CD4-positive, alpha-beta T cell treated with Interleukin-4 for 1 hour (primary cell): ENCODE measurements around the gene MRFAP1L1.

ENCODE experiments used
- DNase-seq, 2 donors: peaks; one replicate each; pipeline ENCODE4 v3.0.0-alpha.2; 2020 to 2022

MRFAP1L1 gene

GRCh38 chr4:6715704-6716017 is 6.0 kb upstream of the MRFAP1L1 start:
- no peak for DNase-seq

DNA sequence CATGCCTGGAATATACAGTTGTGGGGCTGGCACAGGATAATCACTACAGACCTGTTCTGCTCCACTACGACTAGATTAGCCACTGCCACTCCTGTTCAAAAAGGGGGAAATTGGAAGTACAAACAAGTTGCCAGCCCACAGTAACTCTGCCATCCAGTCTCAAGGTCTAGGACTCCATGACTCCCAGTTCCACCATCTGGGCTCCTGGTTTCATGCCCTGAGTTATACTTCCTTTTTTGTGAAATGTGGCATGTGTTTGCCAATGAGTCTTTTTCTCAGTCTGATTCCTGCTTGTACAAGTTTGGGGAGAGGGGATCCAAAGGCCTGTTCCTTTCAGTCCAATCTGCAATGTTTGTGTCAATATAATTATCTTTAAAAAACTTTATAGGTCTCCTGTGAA is 5.3 kb upstream of the MRFAP1L1 start:
- no peak for DNase-seq

GRCh38 chr4:6710996-6711395 is 1.3 kb upstream of the MRFAP1L1 start:
- DNase-seq: no peak

DNA sequence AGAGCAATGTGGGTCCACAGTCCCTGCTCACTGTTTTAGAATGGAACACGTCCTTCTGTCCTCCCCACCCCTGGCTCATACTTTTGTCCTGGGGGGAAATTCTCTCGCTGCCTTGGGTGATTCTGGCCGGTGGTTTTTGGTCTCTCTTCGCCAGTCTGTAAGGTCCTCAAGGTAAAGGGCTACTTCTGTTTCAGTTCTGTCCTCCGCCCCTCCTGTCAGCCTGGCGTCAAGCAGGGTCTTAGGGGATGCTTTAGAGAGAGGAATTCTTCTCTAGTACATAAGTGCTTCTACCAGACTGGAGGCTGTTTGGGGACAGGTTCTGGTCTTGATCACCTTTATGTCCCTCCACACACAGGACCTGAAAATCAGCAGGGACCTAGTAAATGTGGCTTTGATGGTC is 617 bp upstream of the MRFAP1L1 start:
- DNase-seq: no peak

- DNase-seq: no peak
These were observed 3.5 kb downstream of the MRFAP1L1 start for GRCh38 chr4:6706173-6706572.

GRCh38 chr4:6705646-6706045 is 4.0 kb downstream of the MRFAP1L1 start:
- no peak for DNase-seq

- no peak for DNase-seq
These were observed 5.9 kb downstream of the MRFAP1L1 start for GRCh38 chr4:6703786-6704185.

- no peak for DNase-seq
These were observed 6.9 kb downstream of the MRFAP1L1 start for GRCh38 chr4:6702761-6703160.

- peak in 1 of 2 donors; percentile 58 for DNase-seq
These were observed 8.3 kb downstream of the MRFAP1L1 start for GRCh38 chr4:6701371-6701770.

DNA sequence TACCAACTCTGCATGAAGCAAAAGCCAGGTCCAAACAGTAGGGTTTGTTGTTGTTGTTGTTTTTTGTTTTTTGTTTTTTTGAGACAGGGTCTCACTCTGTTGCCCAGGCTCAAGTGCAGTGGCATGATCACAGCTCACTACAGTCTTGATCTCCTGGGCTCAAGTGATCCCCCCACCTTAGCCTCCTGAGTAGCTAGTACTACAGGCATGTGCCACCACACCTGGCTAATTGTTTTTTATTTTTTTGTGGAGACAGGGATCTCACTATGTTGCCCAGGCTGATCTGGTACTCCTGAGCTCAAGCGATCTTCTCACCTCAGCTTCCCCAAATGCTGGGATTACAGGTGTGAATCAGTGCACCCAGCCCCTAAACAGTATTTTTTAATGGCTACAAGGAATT is 9.8 kb downstream of the MRFAP1L1 start:
- no peak for DNase-seq

DNA sequence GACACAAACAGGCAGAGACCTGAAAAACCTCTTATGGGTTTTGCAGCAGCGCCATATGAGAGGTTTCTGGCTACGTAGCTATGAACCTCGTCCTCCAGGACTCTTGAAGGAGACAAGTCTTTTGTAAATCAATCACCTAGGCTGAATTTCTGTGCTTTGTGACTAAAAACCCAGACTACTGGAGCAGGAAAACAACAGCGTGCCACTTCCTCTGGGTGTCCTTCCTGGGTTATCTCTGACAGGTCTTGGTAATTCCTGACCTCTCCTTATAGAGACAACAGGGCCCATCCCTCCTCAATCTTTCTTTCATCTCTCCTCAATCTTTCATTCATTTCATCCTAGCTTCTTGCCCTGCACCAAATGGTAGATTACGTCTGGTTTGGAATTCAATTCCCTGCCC is 10.3 kb downstream of the MRFAP1L1 start:
- DNase-seq: no peak

DNA sequence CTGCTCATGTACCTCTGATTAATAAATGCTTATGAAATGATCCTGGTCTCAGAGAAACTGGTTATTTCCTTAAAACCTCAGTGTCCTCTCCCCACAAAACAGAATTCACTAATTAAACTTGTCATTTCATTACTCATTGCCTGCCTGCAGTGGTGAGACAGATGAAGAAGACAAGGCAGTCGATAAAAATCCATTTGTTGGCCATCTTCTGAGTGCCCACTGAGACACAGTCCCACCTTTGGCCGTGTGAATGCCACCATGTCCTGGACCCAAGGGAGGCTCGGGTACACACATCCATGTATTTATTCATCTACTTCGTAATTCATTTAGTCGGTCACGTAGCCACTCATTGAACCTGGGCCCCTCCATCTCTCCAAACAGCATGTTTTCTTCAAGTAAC is 12.5 kb downstream of the MRFAP1L1 start:
- no peak for DNase-seq

DNA sequence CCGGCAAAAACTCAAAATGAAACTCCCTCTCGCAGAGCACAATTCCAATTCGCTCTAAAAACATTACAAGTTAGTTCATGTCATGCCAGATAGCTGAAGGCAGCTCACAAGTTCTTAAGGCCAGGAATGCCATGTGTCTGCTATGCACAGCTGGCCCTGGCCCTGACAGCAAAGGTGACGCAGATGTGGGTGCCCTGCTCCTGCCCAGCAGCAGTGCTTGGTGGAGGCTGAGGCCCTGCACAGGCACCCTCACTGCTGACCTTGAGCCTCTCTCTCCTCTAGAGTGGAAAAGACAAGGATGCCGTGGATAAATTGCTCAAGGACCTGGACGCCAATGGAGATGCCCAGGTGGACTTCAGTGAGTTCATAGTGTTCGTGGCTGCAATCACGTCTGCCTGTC is 13.1 kb downstream of the MRFAP1L1 start:
- no peak for DNase-seq

DNA sequence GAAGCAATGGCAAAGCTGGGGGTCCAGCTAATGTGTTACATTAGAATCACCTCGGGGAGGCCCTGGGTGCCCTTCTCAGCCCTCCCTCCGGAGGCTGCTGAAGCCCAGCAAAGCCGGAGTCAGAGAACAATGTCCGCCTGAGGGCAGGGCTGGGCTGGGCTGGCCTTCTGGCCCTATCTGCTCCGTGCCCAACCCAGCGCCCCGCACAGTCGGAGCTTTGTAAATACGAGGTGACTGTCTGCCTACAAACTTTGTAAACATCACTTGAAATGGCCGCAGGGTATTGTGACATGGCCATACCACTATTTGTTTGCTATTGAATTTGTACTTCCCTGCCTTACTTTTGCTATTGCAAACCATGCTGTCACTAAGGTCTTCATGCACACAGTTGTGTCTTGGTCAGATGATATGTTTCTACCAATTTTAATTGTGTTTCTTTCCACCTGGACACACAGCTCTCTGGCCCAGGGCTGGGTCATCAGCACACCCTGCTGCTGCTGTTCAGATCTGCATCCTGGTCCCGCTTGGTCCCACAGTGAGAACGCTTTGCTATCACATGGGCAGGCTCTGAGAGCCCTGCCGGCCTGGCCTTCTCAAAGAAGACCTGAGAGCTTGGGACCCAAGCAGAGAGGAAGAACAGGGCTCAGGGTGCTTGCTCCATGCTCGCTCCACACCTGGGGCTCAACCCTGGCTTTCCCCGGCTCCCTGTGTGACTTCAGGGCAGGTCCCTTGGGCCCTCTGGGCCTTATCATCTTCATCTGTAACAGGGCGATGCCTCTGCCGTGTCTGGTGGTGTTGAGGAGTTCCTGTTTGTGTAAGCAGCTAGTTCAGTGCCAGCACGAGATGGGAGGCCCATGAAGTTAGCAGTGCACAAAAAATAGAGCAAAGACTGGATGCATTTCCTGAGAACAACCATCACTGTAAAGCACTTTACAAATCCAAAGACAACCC is 13.7 kb downstream of the MRFAP1L1 start:
- peak; percentile 67 to 74 for DNase-seq

- peak in 1 of 2 donors; percentile 42 for DNase-seq
These were observed 15.3 kb downstream of the MRFAP1L1 start for GRCh38 chr4:6694177-6694901.

DNA sequence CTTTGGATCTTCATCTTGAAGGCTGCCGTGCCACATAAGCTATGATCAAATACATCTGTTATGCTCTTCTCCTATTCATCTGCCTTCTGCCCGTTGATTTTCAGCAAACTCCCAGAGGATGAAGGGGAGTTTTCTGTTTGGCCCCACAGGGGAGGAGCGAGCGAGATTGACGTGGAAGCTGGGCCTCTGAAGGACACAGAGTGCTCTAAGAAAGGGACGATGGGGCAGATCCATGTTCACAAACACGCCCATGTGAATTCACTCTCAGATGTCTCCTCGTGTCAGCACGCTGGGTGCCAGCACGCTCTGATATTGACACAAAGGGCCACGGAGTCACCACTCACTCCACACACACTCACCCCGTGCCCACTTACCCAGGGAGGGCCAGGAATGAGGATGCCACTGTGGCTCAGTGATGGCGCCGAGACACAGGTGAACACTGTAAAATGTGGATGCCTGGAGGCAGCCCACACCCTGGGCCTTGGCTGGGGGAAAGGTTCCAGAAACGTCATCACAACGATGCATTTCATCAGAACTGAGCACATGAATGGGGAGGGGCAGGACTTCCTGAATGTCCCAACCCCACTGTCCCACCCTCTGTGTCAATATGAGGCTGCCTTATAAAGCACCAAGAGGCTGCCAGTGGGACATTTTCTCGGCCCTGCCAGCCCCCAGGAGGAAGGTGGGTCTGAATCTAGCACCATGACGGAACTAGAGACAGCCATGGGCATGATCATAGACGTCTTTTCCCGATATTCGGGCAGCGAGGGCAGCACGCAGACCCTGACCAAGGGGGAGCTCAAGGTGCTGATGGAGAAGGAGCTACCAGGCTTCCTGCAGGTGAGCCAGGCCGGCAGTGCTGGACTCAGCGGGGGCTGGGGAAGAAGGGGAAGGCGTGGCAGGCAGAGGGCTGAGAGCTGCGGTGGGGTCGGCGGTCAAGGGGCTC is 16.2 kb downstream of the MRFAP1L1 start, which contains the start of gene S100P:
Gene S100P, plus strand, starts transcription at position 648 of the 946 bp plus-strand sequence. Its CDS starts 55 bp downstream, at position 703.
- peak in 1 of 2 donors; percentile 26 for DNase-seq

DNA sequence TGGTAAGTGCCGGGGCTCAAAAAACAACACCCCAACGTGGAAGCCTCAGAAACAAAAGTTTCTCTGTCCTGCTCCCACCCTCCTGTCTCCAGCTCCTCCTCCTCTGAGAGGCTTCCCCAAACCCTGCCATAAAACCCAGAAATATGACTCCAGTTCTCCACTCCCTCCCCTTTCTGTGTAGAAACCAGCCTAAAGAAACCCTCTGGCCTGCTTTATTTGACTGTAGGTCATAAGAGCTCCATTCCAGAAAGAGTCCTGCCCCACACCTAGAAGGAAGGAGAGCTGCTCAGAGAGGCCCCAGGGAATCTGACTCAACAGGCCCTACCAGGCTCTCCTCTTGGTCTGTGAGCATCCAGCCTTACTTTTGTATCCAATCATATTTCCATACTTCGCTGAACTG is 16.9 kb downstream of the MRFAP1L1 start:
- DNase-seq: no peak

- no peak for DNase-seq
These were observed 17.3 kb downstream of the MRFAP1L1 start for GRCh38 chr4:6692379-6692778.

DNA sequence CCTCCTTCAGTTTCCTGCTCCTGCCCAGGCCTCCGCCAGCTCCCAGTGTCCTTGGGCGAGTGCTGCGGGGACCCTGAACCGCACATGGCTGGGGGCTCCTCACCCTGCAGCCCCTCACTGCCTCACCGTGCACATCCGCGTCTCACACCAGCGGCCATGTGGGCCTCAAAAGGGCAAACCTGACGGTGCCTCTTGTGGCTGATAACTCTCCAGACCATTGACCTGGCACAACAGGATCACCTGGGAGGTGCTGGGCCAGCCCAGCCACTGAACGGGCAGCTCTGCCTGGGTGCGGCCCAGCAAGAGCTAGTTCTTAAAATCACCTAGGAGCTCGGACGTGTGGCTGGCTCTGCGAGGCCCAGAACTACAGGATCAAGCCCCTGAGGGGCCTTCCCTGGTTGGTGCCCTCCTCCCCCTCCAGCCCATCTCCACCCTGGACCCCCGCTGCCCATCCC is 20.1 kb downstream of the MRFAP1L1 start:
- no peak for DNase-seq

- DNase-seq: peak; percentile 59 to 69
These were observed 20.7 kb downstream of the MRFAP1L1 start for GRCh38 chr4:6688879-6689505.

- no peak for DNase-seq
These were observed 21.5 kb downstream of the MRFAP1L1 start for GRCh38 chr4:6687947-6688878.
